Astrocyte of the spinal cord (primary cell): ENCODE measurements around the gene TECPR1.

ENCODE experiments used
- DNase-seq: peaks from one replicate; pipeline ENCODE4 v3.0.0; 2011; ENCODE audit warnings: low read depth, low spot score
- H3K4me3 ChIP-seq: 2 replicates; pipeline ENCODE4 v1.5.1; 2011; ENCODE audit warnings: low read depth, mild to moderate bottlenecking, low read length, moderate library complexity
- in situ Hi-C: cut with HindIII; loops from 2 replicates; pipeline ENCODE4 v1.10.0; 2017; ENCODE audit warnings: low sequenced_read_pairs
- TF ChIP-seq, protein P1 (sequence below): IDR thresholded peaks from 2 replicates; pipeline ENCODE4 v1.5.1; 2012; ENCODE audit warnings: low read depth, mild to moderate bottlenecking, low read length, inconsistent platforms

TECPR1 gene

GRCh38 chr7:98287486-98287959 is 35.5 kb upstream of the TECPR1 start:
- in situ Hi-C loops = no loop called here
- DNase-seq = no peak
- TF ChIP-seq, protein P1, sequence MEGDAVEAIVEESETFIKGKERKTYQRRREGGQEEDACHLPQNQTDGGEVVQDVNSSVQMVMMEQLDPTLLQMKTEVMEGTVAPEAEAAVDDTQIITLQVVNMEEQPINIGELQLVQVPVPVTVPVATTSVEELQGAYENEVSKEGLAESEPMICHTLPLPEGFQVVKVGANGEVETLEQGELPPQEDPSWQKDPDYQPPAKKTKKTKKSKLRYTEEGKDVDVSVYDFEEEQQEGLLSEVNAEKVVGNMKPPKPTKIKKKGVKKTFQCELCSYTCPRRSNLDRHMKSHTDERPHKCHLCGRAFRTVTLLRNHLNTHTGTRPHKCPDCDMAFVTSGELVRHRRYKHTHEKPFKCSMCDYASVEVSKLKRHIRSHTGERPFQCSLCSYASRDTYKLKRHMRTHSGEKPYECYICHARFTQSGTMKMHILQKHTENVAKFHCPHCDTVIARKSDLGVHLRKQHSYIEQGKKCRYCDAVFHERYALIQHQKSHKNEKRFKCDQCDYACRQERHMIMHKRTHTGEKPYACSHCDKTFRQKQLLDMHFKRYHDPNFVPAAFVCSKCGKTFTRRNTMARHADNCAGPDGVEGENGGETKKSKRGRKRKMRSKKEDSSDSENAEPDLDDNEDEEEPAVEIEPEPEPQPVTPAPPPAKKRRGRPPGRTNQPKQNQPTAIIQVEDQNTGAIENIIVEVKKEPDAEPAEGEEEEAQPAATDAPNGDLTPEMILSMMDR = no peak
- no peak overlapping the region for H3K4me3 ChIP-seq

GRCh38 chr7:98286701-98287485 is 34.9 kb upstream of the TECPR1 start:
- in situ Hi-C loops = no loop called here

GRCh38 chr7:98286093-98286539 is 34.1 kb upstream of the TECPR1 start:
- TF ChIP-seq, protein P1 = no peak
- DNase-seq = peak; percentile 29
- H3K4me3 ChIP-seq = no peak overlapping the region
- in situ Hi-C loops = no loop called here

More at GRCh38 chr7:98286701-98287485, 34.9 kb upstream of the TECPR1 start:
- no peak overlapping the region for H3K4me3 ChIP-seq
- no peak for DNase-seq
- TF ChIP-seq, protein P1 = no peak

GRCh38 chr7:98285157-98286092 is 33.4 kb upstream of the TECPR1 start:
- in situ Hi-C loops = no loop called here
- DNase-seq = no peak
- H3K4me3 ChIP-seq = no peak overlapping the region

GRCh38 chr7:98284335-98285036 is 32.5 kb upstream of the TECPR1 start:
- in situ Hi-C loops = no loop called here
- peak; percentile 42 for DNase-seq
- H3K4me3 ChIP-seq = peak overlapping the region; percentile 90
- TF ChIP-seq, protein P1 = no peak

More at GRCh38 chr7:98285157-98286092, 33.4 kb upstream of the TECPR1 start:
- TF ChIP-seq, protein P1 = no peak

DNA sequence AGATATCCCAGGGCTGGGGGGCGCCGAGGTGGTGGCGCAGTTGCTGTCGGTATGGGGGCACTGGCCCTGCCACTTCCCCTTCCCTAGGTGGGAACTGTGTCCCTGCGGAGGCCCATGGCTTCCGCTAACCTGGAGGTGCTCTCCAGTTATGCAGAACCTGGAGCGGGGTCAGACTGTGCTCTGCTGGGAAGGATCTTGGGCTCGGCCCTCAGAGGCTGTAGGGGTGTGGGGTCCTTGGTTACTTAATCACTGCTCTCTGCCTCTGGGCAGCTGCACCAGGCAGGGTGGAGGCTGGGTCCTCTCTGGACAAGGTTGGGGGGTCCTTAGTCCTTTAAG is 31.8 kb upstream of the TECPR1 start:
- TF ChIP-seq, protein P1 = no peak
- H3K4me3 ChIP-seq = peak overlapping the region; percentile 90
- no peak for DNase-seq
- in situ Hi-C loops = no loop called here
